Measurements from ENCODE around the gene PRRT1B.

GRCh38 chr9:131521203-131521602 is 24.1 kb upstream of the PRRT1B start:
- TF ChIP-seq CTCF (IDR thresholded peaks at IDR 0.05; ENCODE audit: low read length): no peak
- no peak for TF ChIP-seq EZH2 (optimal IDR thresholded peaks at IDR 0.05; ENCODE audit: low read depth, low read length)
